HG03354 (cell line): ENCODE data around the gene LSM12.
A peak's percentile ranks its signal among the peaks of the same experiment; 100 is the strongest.

Source experiments
- ATAC-seq: cut with Tn5 transposase; IDR thresholded peaks from one replicate; pipeline ENCODE4 v1.9.1; 2021; ENCODE audit warnings: mild to moderate bottlenecking; ENCODE audit not compliant: unreplicated experiment, poor library complexity, severe bottlenecking

The LSM12 gene

GRCh38 chr17:44079877-44080821, 13.7 kb upstream of the LSM12 start:
- no peak for ATAC-seq

GRCh38 chr17:44078412-44078811, 11.9 kb upstream of the LSM12 start:
- ATAC-seq = no peak

- no peak for ATAC-seq
Measured at GRCh38 chr17:44077595-44077909, 11.1 kb upstream of the LSM12 start.

GRCh38 chr17:44076716-44077594, 10.5 kb upstream of the LSM12 start:
- no peak for ATAC-seq

GRCh38 chr17:44075598-44076293, 9.3 kb upstream of the LSM12 start:
- no peak for ATAC-seq

- no peak for ATAC-seq
Measured at GRCh38 chr17:44074911-44075285, 8.4 kb upstream of the LSM12 start.

- no peak for ATAC-seq
Measured at GRCh38 chr17:44074231-44074910, 7.9 kb upstream of the LSM12 start.

- ATAC-seq = no peak
Measured at GRCh38 chr17:44071772-44072171, 5.3 kb upstream of the LSM12 start.

- ATAC-seq = no peak
Measured at GRCh38 chr17:44071198-44071520, 4.7 kb upstream of the LSM12 start.

- ATAC-seq = peak; percentile 69
Measured at GRCh38 chr17:44070455-44071197, 4.2 kb upstream of the LSM12 start, which contains the start of gene G6PC3. Gene G6PC3, plus strand, starts transcription at chr17:44070735. Its CDS starts 231 bp downstream, at chr17:44070966.

GRCh38 chr17:44069974-44070454, 3.5 kb upstream of the LSM12 start:
- no peak for ATAC-seq

GRCh38 chr17:44067545-44067940, 1.1 kb upstream of the LSM12 start:
- ATAC-seq = no peak

- no peak for ATAC-seq
Measured at GRCh38 chr17:44065668-44066203, 735 bp downstream of the LSM12 start.

GRCh38 chr17:44063704-44064639, 2.5 kb downstream of the LSM12 start:
- ATAC-seq = no peak

GRCh38 chr17:44062871-44063270, 3.6 kb downstream of the LSM12 start:
- ATAC-seq = no peak

GRCh38 chr17:44061446-44061845, 5.0 kb downstream of the LSM12 start:
- no peak for ATAC-seq

GRCh38 chr17:44059101-44059892, 7.2 kb downstream of the LSM12 start:
- ATAC-seq = no peak
